Heart right ventricle (tissue), 16 donors: ENCODE data around the gene ELMO3. TPM values are rescaled to one million over a fixed set of nuclear protein-coding genes. Genes with fewer than 3 reads are reported as not detected.
A peak's percentile ranks its signal among the peaks of the same experiment; 100 is the strongest.

ENCODE experiments used
- ATAC-seq, 8 donors: fragments of 200-7000 bp; cut with Tn5 transposase; one replicate each; pipeline ENCODE4 v1.9.1; 2020; ENCODE audit warnings: mild to moderate bottlenecking in 8 of 8, moderate library complexity in 8 of 8, moderate number of reproducible peaks in 1 of 8
- DNase-seq, 2 donors: peaks; one replicate each; pipeline ENCODE4 v3.0.0-alpha.2; 2020
- H3K27ac ChIP-seq, 10 donors: fragments of 200-600 bp; sonication (generic) in 2 of 10; one replicate each; pipeline versions ENCODE4 v1.5.0 to v1.8.0; 2020 to 2022; ENCODE audit warnings: mild to moderate bottlenecking in 3 of 10
- H3K27me3 ChIP-seq, 7 donors: fragments of 200-600 bp; one replicate each; pipeline ENCODE4 v1.8.0; 2021 to 2022; ENCODE audit warnings: mild to moderate bottlenecking in 2 of 7
- H3K36me3 ChIP-seq, 9 donors: fragments of 200-600 bp; sonication (generic) in 1 of 9; one replicate each; pipeline versions ENCODE4 v1.5.0 to v1.8.0; 2020 to 2022; ENCODE audit warnings: mild to moderate bottlenecking in 2 of 9
- H3K4me1 ChIP-seq, 9 donors: fragments of 200-600 bp; sonication (generic) in 1 of 9; one replicate each; pipeline versions ENCODE4 v1.5.0 to v1.8.0; 2020 to 2022; ENCODE audit warnings: mild to moderate bottlenecking in 4 of 9
- H3K4me3 ChIP-seq, 10 donors: fragments of 200-600 bp; sonication (generic) in 2 of 10; one replicate each; pipeline versions ENCODE4 v1.5.0 to v1.8.0; 2020 to 2022; ENCODE audit warnings: mild to moderate bottlenecking in 7 of 10, moderate library complexity in 2 of 10
- H3K9me3 ChIP-seq, 11 donors: fragments of 200-600 bp in 10 of 11; sonication (generic) in 2 of 11; one replicate each; pipeline versions ENCODE4 v1.5.0 to v1.8.0; 2013 to 2022; ENCODE audit warnings: mild to moderate bottlenecking in 2 of 11, control low read depth in 1 of 11, moderate library complexity in 1 of 11
- WGBS, 2 donors: extraction: QIAGEN DNeasy Blood & Tissue Kit; methylation state at CpG; one replicate each; pipeline ENCODE4 v1.1.7; 2013; ENCODE audit warnings: inconsistent platforms in 1 of 2; 5-methylcytosine and 5-hydroxymethylcytosine counted together
- intact Hi-C, 10 donors: fragments of 100-400 bp; cut with DNase I; formaldehyde crosslinking; loops; one replicate each; pipeline versions ENCODE4 v1.11.1 to v1.14.2; 2022
- polyA plus RNA-seq, 2 donors: library from polyadenylated mRNA; stranded (reverse); fragments of 200-250 nt; gene quantifications; one replicate each; pipeline ENCODE4 v1.2.3, GENCODE V29; 2013
- total RNA-seq, 10 donors: library from RNA; stranded (reverse); fragmentation: NEBNext Ultra II Directional in 3 of 10; extraction: Animal tissue kit (Norgen Biotek cat#: 25700) in 3 of 10; gene quantifications; one replicate each; pipeline versions ENCODE4 v1.2.1 to v1.2.4, GENCODE V29; 2021 to 2023
- TF ChIP-seq, protein P1 (sequence below), 9 donors: fragments of 200-600 bp; sonication (generic) in 2 of 9; IDR thresholded peaks; one replicate each; pipeline versions ENCODE4 v1.5.0 to v1.8.0; 2021 to 2022; ENCODE audit warnings: antibody characterized with exemption in 9 of 9, mild to moderate bottlenecking in 5 of 9, moderate library complexity in 1 of 9
- donor health status: Arrhythmogenic right ventricular cardiomyopathy.
- donor health status: ischemic (EF 13 %, LVEDD 7.1; RV severe dilation, severe dysfunction).
- donor health status: healthy with polysubstance abuse.
- donor health status: DM: no; HTN: yes; CAD: no.
- donor health status: DM: no; HTN: no; CAD: no.
- donor health status: ischemic (EF 25% LVEDD 6.9; RV normal size, moderate dysfunction).
- donor health status: ischemic (EF 25% LVEDD 5.7; RV mildly dilated, moderate dysfunction).
- donor health status: healthy.
- donor health status: DM: yes; HTN: yes; CAD: no.
- donor health status: Ischemic cardiomyopathy.
- donor health status: ischemic (EF 35%, LVEDD 5.7; RV mildly dilated, moderate dysfunction).
- donor health status: nonischemic (EF 11% LVEDD 7.7; RV severe dilation, severe dysfunction).
- donor health status: DM: yes; HTN: yes; CAD: no.
- donor health status: PGD.
- donor health status: ischemic (EF 29% LVEDD 5.4; RV normal size, mild dysfunction).
- donor health status: nonischemic (EF 23%, LVEDD 6.1; RV moderate dilation, normal function).

Gene ELMO3
- total and polyA plus RNA-seq, 12 donors = 0.19 to 1.9 (median 0.46) TPM

DNA sequence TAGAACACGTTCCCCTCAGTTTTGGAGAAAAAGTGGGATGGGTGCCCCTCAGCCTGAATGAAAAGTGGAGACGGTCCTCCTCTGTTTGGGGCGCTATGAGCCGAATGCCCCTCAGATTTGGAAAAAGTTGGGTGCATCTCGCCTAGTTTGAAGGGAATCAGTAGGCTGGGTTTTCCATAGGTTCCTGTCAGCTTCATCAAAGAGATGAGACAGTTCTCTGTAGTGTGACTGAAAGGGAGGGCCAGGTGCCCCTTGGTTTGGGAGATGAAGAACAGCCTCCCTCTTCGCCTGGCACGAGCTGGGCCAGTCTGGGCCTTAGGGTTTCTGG lies 49.1 kb downstream of the ELMO3 start:
- WGBS, 2 donors = 3 to 6% methylated on average over 7 of the region's 7 CpGs
- TF ChIP-seq, protein P1, sequence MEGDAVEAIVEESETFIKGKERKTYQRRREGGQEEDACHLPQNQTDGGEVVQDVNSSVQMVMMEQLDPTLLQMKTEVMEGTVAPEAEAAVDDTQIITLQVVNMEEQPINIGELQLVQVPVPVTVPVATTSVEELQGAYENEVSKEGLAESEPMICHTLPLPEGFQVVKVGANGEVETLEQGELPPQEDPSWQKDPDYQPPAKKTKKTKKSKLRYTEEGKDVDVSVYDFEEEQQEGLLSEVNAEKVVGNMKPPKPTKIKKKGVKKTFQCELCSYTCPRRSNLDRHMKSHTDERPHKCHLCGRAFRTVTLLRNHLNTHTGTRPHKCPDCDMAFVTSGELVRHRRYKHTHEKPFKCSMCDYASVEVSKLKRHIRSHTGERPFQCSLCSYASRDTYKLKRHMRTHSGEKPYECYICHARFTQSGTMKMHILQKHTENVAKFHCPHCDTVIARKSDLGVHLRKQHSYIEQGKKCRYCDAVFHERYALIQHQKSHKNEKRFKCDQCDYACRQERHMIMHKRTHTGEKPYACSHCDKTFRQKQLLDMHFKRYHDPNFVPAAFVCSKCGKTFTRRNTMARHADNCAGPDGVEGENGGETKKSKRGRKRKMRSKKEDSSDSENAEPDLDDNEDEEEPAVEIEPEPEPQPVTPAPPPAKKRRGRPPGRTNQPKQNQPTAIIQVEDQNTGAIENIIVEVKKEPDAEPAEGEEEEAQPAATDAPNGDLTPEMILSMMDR (IDR thresholded peaks at IDR 0.05) = no peak
- Histone ChIP-seq H3K4me1 (peaks cover 19 to 60% (median 49%) of the 10 kb centered on the region in 9 donors), H3K4me3 (peak overlapping the region; percentile 55 to 97 (median 84)), H3K27ac (peak overlapping the region in 4 of 10 donors; percentile 40 to 97 (median 80)), H3K36me3 (no peaks in the 10 kb centered on the region), H3K27me3 (peaks cover 0 to 34% (median 0%) of the 10 kb centered on the region in 7 donors), H3K9me3 (no peaks in the 10 kb centered on the region)
- no peak for ATAC-seq
- intact Hi-C loops = loop anchor here in 2 of 10 donors (5.0 kb wide), 2 partner anchors 56 to 66 kb away; partner anchors contain the start of genes E2F4 (in 1 of the 2), EXOC3L1 (in 1 of the 2) and MATCAP1 (in 1 of the 2)
- no peak for DNase-seq

DNA sequence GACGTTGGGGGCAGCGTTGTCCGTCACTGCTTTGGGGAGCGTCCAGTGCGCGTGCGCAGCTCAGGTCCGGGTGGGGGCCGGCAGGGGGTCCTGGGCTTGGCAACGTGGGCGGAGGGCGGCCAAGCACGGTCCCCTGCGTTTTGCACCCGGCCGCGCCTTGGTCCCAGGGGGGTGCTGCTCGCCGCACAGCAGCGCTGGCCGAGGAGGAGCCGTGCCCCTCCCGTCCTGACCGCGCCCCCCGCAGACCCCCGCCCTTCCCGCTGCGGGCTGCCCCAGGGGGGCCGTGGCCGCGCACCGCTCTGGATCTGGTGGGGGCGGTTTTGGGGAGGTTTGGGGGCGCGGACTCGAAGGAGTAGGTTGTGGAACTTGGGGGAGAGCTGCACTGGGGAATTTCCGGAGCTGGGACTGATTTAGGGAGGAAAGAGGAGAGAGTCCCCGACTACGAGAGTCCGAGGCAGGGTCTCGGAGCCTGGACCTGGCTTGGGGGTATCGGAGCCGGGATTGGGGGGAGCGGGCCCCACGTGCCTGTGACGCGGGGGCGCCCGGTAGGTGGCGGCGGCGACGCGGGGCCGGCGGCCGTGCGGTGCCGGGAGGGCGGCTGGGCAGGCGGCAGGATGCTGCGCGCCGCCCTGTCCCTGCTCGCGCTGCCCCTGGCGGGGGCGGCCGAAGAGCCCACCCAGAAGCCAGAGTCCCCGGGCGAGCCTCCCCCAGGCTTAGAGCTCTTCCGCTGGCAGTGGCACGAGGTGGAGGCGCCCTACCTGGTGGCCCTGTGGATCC lies 49.7 kb downstream of the ELMO3 start, which contains the start of gene SLC9A5:
SLC9A5 (plus strand) TSS at position 579 of the 777 bp plus-strand sequence; CDS start at position 615, 36 bp downstream.
- H3K4me3 ChIP-seq = peak within 1 kb of the TSS; percentile 55 to 97 (median 84)
- peaks cover 0 to 34% (median 0%) of the 10 kb centered on the region in 7 donors for H3K27me3 ChIP-seq
- intact Hi-C loops = loop anchor here in 2 of 10 donors (5.0 kb wide), 2 partner anchors 56 to 66 kb away; partner anchors contain the start of genes E2F4 (in 1 of the 2), EXOC3L1 (in 1 of the 2) and MATCAP1 (in 1 of the 2)
- WGBS, 2 donors = 1% methylated on average over 73 to 75 of the region's 75 CpGs
- no peaks in the 10 kb centered on the region for H3K36me3 ChIP-seq
- ATAC-seq (no peak), DNase-seq (peak in 1 of 2 donors; percentile 57)
- peaks cover 16 to 55% (median 43%) of the 10 kb centered on the region in 9 donors for H3K4me1 ChIP-seq
- no peaks in the 10 kb centered on the region for H3K9me3 ChIP-seq
- TF ChIP-seq, protein P1 (IDR thresholded peaks at IDR 0.05) = peak in 4 of 9 donors; percentile 21 to 47 (median 28)
- peak within 1 kb of the TSS in 7 of 10 donors; percentile 37 to 99 (median 96) for H3K27ac ChIP-seq

DNA sequence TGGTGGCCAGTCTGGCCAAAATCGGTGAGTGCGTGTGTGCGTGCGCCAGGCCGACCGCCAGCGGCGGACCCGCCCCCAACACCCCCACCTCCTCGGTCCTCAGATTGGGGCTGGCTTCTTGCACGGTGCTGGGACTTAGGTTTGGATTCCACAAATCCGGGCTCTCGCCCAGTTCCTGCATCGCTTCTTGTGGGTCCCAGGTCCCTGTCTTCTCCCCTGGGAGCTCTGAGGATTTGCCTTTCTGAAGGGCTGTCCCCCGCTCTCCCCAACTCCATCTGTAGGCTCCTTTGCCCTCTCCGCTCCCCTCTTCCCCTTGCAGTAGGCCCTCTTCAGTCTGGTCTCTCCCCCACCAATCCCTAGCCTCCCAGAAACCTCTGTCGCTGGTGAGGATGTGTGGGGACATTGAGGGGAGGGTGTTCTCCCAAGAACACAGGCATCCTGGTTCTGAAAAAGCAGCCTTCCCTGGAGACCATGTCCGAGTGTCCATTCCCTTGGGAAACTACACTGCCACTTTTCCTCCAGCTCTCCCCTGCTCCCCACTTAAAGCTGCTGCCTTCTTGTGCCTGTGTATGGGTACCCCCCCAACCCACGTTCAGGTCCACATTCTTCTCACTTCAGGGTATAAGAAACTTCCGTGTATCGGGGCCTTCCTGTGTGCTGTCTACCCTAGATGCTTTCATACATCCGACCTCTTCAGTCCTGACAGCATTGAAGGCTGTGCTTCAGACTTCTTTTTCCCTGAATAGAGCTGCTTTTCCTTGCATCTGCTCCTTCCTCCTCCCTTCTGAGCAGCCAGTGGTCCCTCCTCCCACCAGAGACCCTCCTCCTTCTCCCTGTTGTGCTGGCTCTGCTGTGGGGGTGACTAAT lies 50.5 kb downstream of the ELMO3 start:
- no peaks in the 10 kb centered on the region for H3K9me3 ChIP-seq
- DNase-seq = no peak
- WGBS, 2 donors = 14 to 18% methylated on average over 22 of the region's 22 CpGs
- H3K4me1 ChIP-seq = peaks cover 8 to 46% (median 35%) of the 10 kb centered on the region in 9 donors
- H3K4me3 ChIP-seq = peak overlapping the region; percentile 42 to 97 (median 76)
- intact Hi-C loops = loop anchor here in 2 of 10 donors (5.0 kb wide), 2 partner anchors 57 to 67 kb away; partner anchors contain the start of genes E2F4 (in 1 of the 2), EXOC3L1 (in 1 of the 2) and MATCAP1 (in 1 of the 2)
- peak overlapping the region in 2 of 10 donors; percentile 32 to 64 for H3K27ac ChIP-seq
- no peaks in the 10 kb centered on the region for H3K36me3 ChIP-seq
- TF ChIP-seq, protein P1 (IDR thresholded peaks at IDR 0.05) = no peak
- H3K27me3 ChIP-seq = peaks cover 0 to 34% (median 0%) of the 10 kb centered on the region in 7 donors
- ATAC-seq = no peak

DNA sequence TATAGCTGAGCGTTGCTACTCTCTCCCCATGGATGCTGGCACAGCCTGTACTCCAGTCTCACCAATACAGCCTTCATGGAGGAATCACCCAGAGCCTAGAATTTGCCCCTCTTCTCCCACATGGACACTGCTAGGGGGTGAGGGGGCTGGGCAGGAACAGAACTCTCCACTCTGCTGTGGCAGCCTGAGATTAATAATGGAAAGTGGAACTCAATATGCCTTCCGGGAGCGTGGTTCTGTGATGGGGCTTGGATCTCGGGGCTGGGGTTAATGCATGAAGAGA lies 51.1 kb downstream of the ELMO3 start:
- TF ChIP-seq, protein P1 (IDR thresholded peaks at IDR 0.05) = no peak

More for the DNA sequence above, 51.1 kb downstream of the ELMO3 start:
- DNase-seq (no peak), ATAC-seq (no peak)
- WGBS, 2 donors = 75 to 79% methylated on average over 4 of the region's 4 CpGs
- peaks cover 5 to 41% (median 29%) of the 10 kb centered on the region in 9 donors for H3K4me1 ChIP-seq
- intact Hi-C loops = no loop called here
- H3K4me3 ChIP-seq = no peak overlapping the region
- H3K36me3 ChIP-seq = no peaks in the 10 kb centered on the region
- no peaks in the 10 kb centered on the region for H3K9me3 ChIP-seq
- H3K27ac ChIP-seq = no peak overlapping the region
- H3K27me3 ChIP-seq = peaks cover 0 to 34% (median 0%) of the 10 kb centered on the region in 7 donors
